LNCAP (cell line): ENCODE results near the gene CTDSPL.

Experiments used
- TF ChIP-seq, protein P1 (sequence below): fragments of 450-650 bp; IDR thresholded peaks from 2 replicates; pipeline ENCODE4 v1.5.1; 2017; ENCODE audit warnings: mild to moderate bottlenecking

Gene CTDSPL

DNA sequence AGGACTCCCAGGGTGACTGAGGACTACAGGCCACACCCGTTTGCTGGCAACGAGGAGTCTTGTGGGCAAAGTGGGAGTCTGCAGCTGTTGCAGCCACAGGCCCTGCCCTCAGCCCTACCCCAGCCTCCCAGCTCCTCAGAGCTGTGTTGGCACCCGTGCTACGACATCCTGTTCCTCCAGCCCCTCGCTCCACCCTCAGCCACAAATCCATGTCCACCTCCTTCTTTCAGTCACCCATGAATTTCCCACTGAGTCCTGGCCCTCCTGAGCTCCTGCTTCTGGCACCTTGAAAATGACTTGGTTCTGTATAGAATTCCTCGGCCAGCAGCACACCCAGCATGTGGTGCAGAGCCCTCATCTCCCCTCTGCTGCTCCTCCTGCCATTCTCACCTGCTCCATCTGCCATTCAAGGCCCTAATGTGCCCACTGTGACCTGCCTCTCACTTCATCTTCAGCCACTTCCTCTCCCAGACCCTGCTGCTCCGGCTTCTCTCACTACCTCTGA, 108.0 kb downstream of the CTDSPL start:
- TF ChIP-seq, protein P1, sequence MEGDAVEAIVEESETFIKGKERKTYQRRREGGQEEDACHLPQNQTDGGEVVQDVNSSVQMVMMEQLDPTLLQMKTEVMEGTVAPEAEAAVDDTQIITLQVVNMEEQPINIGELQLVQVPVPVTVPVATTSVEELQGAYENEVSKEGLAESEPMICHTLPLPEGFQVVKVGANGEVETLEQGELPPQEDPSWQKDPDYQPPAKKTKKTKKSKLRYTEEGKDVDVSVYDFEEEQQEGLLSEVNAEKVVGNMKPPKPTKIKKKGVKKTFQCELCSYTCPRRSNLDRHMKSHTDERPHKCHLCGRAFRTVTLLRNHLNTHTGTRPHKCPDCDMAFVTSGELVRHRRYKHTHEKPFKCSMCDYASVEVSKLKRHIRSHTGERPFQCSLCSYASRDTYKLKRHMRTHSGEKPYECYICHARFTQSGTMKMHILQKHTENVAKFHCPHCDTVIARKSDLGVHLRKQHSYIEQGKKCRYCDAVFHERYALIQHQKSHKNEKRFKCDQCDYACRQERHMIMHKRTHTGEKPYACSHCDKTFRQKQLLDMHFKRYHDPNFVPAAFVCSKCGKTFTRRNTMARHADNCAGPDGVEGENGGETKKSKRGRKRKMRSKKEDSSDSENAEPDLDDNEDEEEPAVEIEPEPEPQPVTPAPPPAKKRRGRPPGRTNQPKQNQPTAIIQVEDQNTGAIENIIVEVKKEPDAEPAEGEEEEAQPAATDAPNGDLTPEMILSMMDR: no peak

GRCh38 chr3:37970802-37971201, 109.1 kb downstream of the CTDSPL start:
- TF ChIP-seq, protein P1: no peak

- TF ChIP-seq, protein P1: no peak
Observed at GRCh38 chr3:37971467-37971866, 109.8 kb downstream of the CTDSPL start.

DNA sequence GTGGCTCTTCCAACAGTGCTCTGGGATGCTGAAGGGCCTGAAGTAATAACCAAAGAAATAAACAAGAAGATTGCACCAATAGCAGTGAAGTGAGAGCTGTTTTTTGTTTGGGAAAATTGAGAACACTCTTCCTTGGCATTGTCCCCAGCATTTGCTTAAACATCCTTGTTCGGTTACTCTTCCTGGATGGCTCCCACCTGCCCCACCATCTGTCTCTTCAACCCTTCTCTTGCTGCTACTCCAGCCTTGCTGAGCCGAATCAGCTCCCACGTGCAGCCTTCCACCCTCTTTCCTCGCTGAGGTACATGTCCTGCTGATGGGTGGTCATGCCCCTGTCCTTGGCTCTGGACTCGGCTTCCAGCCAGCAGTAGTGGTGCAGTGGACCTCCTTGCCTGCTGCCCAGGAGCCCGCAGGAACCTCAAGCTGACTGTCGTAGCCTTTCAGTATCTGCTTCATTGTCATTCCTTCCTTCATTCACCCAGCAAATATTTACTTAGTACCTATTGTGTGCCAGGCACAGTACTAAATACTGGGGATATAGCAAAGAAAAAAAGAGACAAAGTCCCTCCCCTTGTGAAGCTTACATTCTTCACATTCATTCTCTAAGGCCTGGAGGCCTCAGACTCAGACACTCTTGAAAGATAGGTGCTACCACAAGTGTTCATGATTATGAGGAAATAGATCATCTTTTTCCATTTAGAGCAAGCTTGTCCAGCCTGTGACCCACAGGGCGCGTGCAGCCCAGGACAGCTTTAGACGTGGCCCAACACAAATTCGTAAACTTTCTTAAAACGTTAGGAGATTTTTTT, 111.8 kb downstream of the CTDSPL start:
- TF ChIP-seq, protein P1: no peak

GRCh38 chr3:37974121-37975083, 112.7 kb downstream of the CTDSPL start:
- TF ChIP-seq, protein P1: peak; percentile 73

GRCh38 chr3:37979541-37980461, 118.1 kb downstream of the CTDSPL start:
- TF ChIP-seq, protein P1: no peak
